Measurements from ENCODE around the gene RTKN. TPM values are rescaled to one million over a fixed set of nuclear protein-coding genes. Genes with fewer than 3 reads are reported as not detected.

Gene RTKN
- polyA plus RNA-seq, 2 of the 4 experiments (the other 2 are of a cell fraction) = 15.1 to 20.1 TPM

GRCh38 chr2:74482801-74483674, 41.3 kb upstream of the RTKN start, which contains the start of the genes CCDC142 and TTC31 (continued):
- TF ChIP-seq EHF (CRISPR knock-in tag; IDR thresholded peaks at IDR 0.05) = no peak
- no peak for TF ChIP-seq KDM1A (IDR thresholded peaks at IDR 0.05; ENCODE audit: low read depth)
- TF ChIP-seq RAD21 (conservative IDR thresholded peaks at IDR 0.05 in 1 of 2, IDR thresholded peaks at IDR 0.05 in 1 of 2) = peak; percentile 76 to 86
- TF ChIP-seq FOSB (CRISPR knock-in tag; IDR thresholded peaks at IDR 0.05) = no peak
- TF ChIP-seq MYC (IDR thresholded peaks at IDR 0.05; ENCODE audit: borderline replicate concordance, low read length) = 0 out of 2 replicates have a peak, but pooled peaks have one; percentile 10
- peak; percentile 88 to 93; a peak in 4 of 5 replicates for TF ChIP-seq JUN (IDR thresholded peaks at IDR 0.05)
- TF ChIP-seq, protein P1, sequence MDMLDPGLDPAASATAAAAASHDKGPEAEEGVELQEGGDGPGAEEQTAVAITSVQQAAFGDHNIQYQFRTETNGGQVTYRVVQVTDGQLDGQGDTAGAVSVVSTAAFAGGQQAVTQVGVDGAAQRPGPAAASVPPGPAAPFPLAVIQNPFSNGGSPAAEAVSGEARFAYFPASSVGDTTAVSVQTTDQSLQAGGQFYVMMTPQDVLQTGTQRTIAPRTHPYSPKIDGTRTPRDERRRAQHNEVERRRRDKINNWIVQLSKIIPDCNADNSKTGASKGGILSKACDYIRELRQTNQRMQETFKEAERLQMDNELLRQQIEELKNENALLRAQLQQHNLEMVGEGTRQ (IDR thresholded peaks at IDR 0.05) = no peak
- TF ChIP-seq PHF8 (IDR thresholded peaks at IDR 0.05; ENCODE audit: borderline replicate concordance, low read depth) = peak; percentile 84
- TF ChIP-seq RCOR1 (IDR thresholded peaks at IDR 0.05; ENCODE audit: low read depth, low read length) = no peak
- no peak for TF ChIP-seq ZFP36 (IDR thresholded peaks at IDR 0.05; ENCODE audit: borderline replicate concordance, partially characterized antibody)
- peak; percentile 90 for TF ChIP-seq SMC3 (IDR thresholded peaks at IDR 0.05)
- TF ChIP-seq PBX3 (IDR thresholded peaks at IDR 0.05) = 0 out of 2 replicates have a peak, but pooled peaks have one; percentile 44
- no peak for TF ChIP-seq EP300 (IDR thresholded peaks at IDR 0.05)
- no peak for TF ChIP-seq TFCP2L1 (CRISPR knock-in tag; IDR thresholded peaks at IDR 0.05)
- TF ChIP-seq POLR2AphosphoS2 (conservative IDR thresholded peaks at IDR 0.05; ENCODE audit: low read length) = no peak
- TF ChIP-seq RFX5 (IDR thresholded peaks at IDR 0.05) = no peak
- TF ChIP-seq MAX (IDR thresholded peaks at IDR 0.05) = peak; percentile 89
- no peak for TF ChIP-seq NFE2L2 (conservative IDR thresholded peaks at IDR 0.05; ENCODE audit: low read length)
- no peak for TF ChIP-seq RNF2 (IDR thresholded peaks at IDR 0.05; ENCODE audit: borderline replicate concordance, low read depth)
- no peak for TF ChIP-seq TP53 (CRISPR knock-in tag; IDR thresholded peaks at IDR 0.05)
- TF ChIP-seq HMGXB4 (CRISPR knock-in tag; IDR thresholded peaks at IDR 0.05; ENCODE audit: borderline replicate concordance) = no peak
- no peak for TF ChIP-seq MAZ (IDR thresholded peaks at IDR 0.05; ENCODE audit: borderline replicate concordance, low read depth, low read length)
- TF ChIP-seq ZNF302 (CRISPR knock-in tag; IDR thresholded peaks at IDR 0.05) = no peak
- TF ChIP-seq E2F6 (IDR thresholded peaks at IDR 0.05; ENCODE audit: borderline replicate concordance, low read depth) = no peak; the same call in 1 of the 2 replicates

All from A549 (cell line).